ENCODE data around the gene EIF5A2.
"Not testable (repeated sequence)": the region's sequence is repeated elsewhere in the genome, so short reads cannot be mapped to it uniquely, and the experiment has no call there.

The EIF5A2 gene

DNA sequence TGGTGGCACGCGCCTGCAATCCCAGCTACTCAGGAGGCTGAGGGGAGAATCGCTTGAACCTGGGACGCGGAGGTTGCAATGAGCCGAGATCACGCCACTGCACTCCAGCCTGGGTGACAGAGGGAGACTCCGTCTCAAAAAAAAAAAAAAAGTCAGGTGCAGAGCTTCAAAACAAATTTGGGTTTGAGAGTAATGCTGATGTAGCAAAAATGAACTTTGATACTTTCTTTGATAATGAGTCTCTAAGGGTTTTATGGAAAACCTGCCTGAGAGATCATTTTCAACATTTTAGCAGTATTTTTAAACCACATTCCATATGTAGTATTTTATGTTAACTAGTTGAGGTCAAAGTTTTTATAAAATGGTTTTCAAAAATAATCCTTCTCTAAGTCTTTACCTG, 14.5 kb downstream of the EIF5A2 start:
- H4K20me1 ChIP-seq (ENCODE audit: insufficient read depth, low read length), result no peaks in the 10 kb centered on the region
- H3K4me1 ChIP-seq (ENCODE audit: insufficient read depth, low read length, severe bottlenecking), result no peaks in the 10 kb centered on the region
- H3K27me3 ChIP-seq (ENCODE audit: insufficient read depth, low read length), result no peaks in the 10 kb centered on the region
- no peak overlapping the region for H2AFZ ChIP-seq (ENCODE audit: low read length)
- no peak overlapping the region for H3K4me3 ChIP-seq (ENCODE audit: low read depth, low read length, poor library complexity, severe bottlenecking)
- H3K4me2 ChIP-seq (ENCODE audit: low read length), result no peak overlapping the region
- H3K9ac ChIP-seq (ENCODE audit: low read length), result no peak overlapping the region
- no peaks in the 10 kb centered on the region for H3F3A ChIP-seq (ENCODE audit: insufficient read depth, low read length)
- no peaks in the 10 kb centered on the region for H3K79me2 ChIP-seq (ENCODE audit: insufficient read depth, low read length)
- H3K27ac ChIP-seq (ENCODE audit: low read depth, low read length, poor library complexity, severe bottlenecking), result no peak overlapping the region
- H3K9me3 ChIP-seq (ENCODE audit: low read length), result no peaks in the 10 kb centered on the region
- H3K36me3 ChIP-seq (ENCODE audit: insufficient read depth, low read length), result no peaks in the 10 kb centered on the region
- H3K9me2 ChIP-seq (ENCODE audit: low read depth, low read length), result no peaks in the 10 kb centered on the region; the same call in none of the 2 replicates
- TF ChIP-seq EZH2 (IDR thresholded peaks at IDR 0.05; ENCODE audit: borderline replicate concordance, low read length), result no peak
- TF ChIP-seq, protein P1, sequence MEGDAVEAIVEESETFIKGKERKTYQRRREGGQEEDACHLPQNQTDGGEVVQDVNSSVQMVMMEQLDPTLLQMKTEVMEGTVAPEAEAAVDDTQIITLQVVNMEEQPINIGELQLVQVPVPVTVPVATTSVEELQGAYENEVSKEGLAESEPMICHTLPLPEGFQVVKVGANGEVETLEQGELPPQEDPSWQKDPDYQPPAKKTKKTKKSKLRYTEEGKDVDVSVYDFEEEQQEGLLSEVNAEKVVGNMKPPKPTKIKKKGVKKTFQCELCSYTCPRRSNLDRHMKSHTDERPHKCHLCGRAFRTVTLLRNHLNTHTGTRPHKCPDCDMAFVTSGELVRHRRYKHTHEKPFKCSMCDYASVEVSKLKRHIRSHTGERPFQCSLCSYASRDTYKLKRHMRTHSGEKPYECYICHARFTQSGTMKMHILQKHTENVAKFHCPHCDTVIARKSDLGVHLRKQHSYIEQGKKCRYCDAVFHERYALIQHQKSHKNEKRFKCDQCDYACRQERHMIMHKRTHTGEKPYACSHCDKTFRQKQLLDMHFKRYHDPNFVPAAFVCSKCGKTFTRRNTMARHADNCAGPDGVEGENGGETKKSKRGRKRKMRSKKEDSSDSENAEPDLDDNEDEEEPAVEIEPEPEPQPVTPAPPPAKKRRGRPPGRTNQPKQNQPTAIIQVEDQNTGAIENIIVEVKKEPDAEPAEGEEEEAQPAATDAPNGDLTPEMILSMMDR (IDR thresholded peaks at IDR 0.05; ENCODE audit: low read length), result no peak

DNA sequence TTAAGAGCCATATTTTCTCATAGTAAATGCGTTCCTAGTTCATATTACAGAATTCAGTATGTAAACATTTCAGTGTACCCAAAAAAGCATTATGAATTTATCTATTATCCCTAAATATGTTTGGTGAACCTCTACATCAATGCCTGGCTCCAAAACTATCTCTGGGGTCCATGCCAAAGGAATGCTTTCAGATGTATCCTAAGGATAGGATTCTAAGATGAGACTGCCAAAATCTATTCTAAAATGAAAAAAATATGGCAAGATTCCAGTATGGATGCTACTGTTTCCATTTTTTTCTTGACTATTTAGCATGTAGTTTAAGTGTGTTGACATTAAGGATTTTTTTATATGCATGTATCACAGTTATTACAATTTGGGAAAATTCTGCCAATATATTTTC, 18.8 kb downstream of the EIF5A2 start:
- H3K27ac ChIP-seq (ENCODE audit: low read depth, low read length, poor library complexity, severe bottlenecking), result no peak overlapping the region
- no peak overlapping the region for H2AFZ ChIP-seq (ENCODE audit: low read length)
- H3K9ac ChIP-seq (ENCODE audit: low read length), result no peak overlapping the region
- no peak for TF ChIP-seq EZH2 (IDR thresholded peaks at IDR 0.05; ENCODE audit: borderline replicate concordance, low read length)
- no peaks in the 10 kb centered on the region for H4K20me1 ChIP-seq (ENCODE audit: insufficient read depth, low read length)
- no peaks in the 10 kb centered on the region for H3F3A ChIP-seq (ENCODE audit: insufficient read depth, low read length)
- no peaks in the 10 kb centered on the region for H3K27me3 ChIP-seq (ENCODE audit: insufficient read depth, low read length)
- peaks cover 2% of the 10 kb centered on the region for H3K9me2 ChIP-seq (ENCODE audit: low read depth, low read length)
- H3K4me1 ChIP-seq (ENCODE audit: insufficient read depth, low read length, severe bottlenecking), result no peaks in the 10 kb centered on the region
- H3K4me2 ChIP-seq (ENCODE audit: low read length), result no peak overlapping the region
- no peaks in the 10 kb centered on the region for H3K9me3 ChIP-seq (ENCODE audit: low read length)
- H3K79me2 ChIP-seq (ENCODE audit: insufficient read depth, low read length), result no peaks in the 10 kb centered on the region
- H3K36me3 ChIP-seq (ENCODE audit: insufficient read depth, low read length), result no peaks in the 10 kb centered on the region
- no peak overlapping the region for H3K4me3 ChIP-seq (ENCODE audit: low read depth, low read length, poor library complexity, severe bottlenecking)

DNA sequence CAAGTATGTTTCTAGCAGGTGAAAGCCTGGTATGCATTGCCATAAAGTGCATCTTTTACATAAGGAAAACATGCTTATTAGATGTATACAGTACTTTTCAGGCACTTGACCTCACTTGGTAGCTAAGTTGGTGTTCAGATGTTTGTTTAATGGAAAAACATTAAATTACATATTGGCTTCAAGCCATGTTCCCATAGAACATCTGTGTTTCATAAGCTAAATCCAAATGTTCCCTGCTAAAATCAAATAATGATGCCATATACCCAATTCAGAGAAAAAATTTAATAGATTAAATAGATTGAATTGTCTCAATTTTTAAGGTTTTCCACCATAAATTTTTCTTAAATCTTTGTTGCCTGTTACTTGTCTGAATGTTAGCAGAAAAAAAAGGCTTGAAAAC, 19.3 kb downstream of the EIF5A2 start:
- TF ChIP-seq, protein P1 (IDR thresholded peaks at IDR 0.05; ENCODE audit: low read length), result no peak
- TF ChIP-seq EZH2 (IDR thresholded peaks at IDR 0.05; ENCODE audit: borderline replicate concordance, low read length), result no peak
- H4K20me1 ChIP-seq (ENCODE audit: insufficient read depth, low read length), result no peaks in the 10 kb centered on the region
- no peak overlapping the region for H3K4me2 ChIP-seq (ENCODE audit: low read length)
- no peaks in the 10 kb centered on the region for H3K27me3 ChIP-seq (ENCODE audit: insufficient read depth, low read length)
- no peak overlapping the region for H3K27ac ChIP-seq (ENCODE audit: low read depth, low read length, poor library complexity, severe bottlenecking)
- H3K4me1 ChIP-seq (ENCODE audit: insufficient read depth, low read length, severe bottlenecking), result no peaks in the 10 kb centered on the region
- H3K9ac ChIP-seq (ENCODE audit: low read length), result no peak overlapping the region
- no peaks in the 10 kb centered on the region for H3K36me3 ChIP-seq (ENCODE audit: insufficient read depth, low read length)
- H3F3A ChIP-seq (ENCODE audit: insufficient read depth, low read length), result no peaks in the 10 kb centered on the region
- H3K9me3 ChIP-seq (ENCODE audit: low read length), result no peaks in the 10 kb centered on the region
- no peak overlapping the region for H2AFZ ChIP-seq (ENCODE audit: low read length)
- H3K79me2 ChIP-seq (ENCODE audit: insufficient read depth, low read length), result no peaks in the 10 kb centered on the region
- H3K9me2 ChIP-seq (ENCODE audit: low read depth, low read length), result peaks cover 3% of the 10 kb centered on the region
- no peak overlapping the region for H3K4me3 ChIP-seq (ENCODE audit: low read depth, low read length, poor library complexity, severe bottlenecking)

DNA sequence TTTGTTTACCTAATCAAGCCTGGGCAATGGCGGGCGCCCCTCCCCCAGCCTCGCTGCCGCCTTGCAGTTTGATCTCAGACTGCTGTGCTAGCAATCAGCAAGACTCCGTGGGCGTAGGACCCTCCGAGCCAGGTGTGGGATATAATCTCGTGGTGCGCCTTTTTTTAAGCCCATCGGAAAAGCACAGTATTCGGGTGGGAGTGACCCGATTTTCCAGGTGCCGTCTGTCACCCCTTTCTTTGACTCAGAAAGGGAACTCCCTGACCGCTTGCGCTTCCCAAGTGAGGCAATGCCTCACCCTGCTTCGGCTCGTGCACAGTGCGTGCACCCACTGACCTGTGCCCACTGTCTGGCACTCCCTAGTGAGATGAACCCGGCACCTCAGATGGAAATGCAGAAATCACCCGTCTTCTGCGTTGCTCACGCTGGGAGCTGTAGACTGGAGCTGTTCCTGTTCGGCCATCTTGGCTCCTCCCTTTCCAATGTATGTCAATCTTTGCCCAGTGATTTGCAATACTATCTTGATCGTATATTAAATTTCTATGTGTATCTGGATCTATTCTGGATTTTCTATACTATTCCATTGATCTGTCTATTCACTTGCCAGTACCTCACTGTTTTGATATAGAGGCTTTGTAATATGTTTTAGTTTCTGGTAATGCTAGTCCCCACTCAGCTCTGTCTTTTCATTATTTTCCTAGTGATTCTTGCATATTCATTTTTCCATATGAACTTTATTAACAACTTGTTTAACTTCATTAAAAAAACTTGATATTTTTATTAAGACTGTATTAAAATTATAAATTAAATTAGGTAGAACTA, 24.1 kb downstream of the EIF5A2 start:
- H3K79me2 ChIP-seq (ENCODE audit: insufficient read depth, low read length); H3K4me1 ChIP-seq (ENCODE audit: insufficient read depth, low read length, severe bottlenecking); H3F3A ChIP-seq (ENCODE audit: insufficient read depth, low read length); H3K9me3 ChIP-seq (ENCODE audit: low read length); H3K27ac ChIP-seq (ENCODE audit: low read depth, low read length, poor library complexity, severe bottlenecking); H2AFZ ChIP-seq (ENCODE audit: low read length); H4K20me1 ChIP-seq (ENCODE audit: insufficient read depth, low read length); H3K9ac ChIP-seq (ENCODE audit: low read length); H3K4me3 ChIP-seq (ENCODE audit: low read depth, low read length, poor library complexity, severe bottlenecking); H3K36me3 ChIP-seq (ENCODE audit: insufficient read depth, low read length); H3K9me2 ChIP-seq (ENCODE audit: low read depth, low read length); H3K27me3 ChIP-seq (ENCODE audit: insufficient read depth, low read length); H3K4me2 ChIP-seq (ENCODE audit: low read length): not testable (repeated sequence)

DNA sequence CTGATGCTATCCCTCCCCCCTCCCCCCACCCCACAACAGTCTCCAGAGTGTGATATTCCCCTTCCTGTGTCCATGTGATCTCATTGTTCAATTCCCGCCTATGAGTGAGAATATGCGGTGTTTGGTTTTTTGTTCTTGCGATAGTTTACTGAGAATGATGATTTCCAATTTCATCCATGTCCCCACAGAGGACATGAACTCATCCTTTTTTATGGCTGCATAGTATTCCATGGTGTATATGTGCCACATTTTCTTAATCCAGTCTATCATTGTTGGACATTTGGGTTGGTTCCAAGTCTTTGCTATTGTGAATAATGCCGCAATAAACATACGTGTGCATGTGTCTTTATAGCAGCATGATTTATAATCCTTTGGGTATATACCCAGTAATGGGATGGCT, 29.7 kb downstream of the EIF5A2 start:
- H3K9me2 ChIP-seq (ENCODE audit: low read depth, low read length); H3K79me2 ChIP-seq (ENCODE audit: insufficient read depth, low read length); H3F3A ChIP-seq (ENCODE audit: insufficient read depth, low read length); H3K27me3 ChIP-seq (ENCODE audit: insufficient read depth, low read length); H3K36me3 ChIP-seq (ENCODE audit: insufficient read depth, low read length); H3K9ac ChIP-seq (ENCODE audit: low read length); H3K9me3 ChIP-seq (ENCODE audit: low read length); H3K4me1 ChIP-seq (ENCODE audit: insufficient read depth, low read length, severe bottlenecking); H3K4me2 ChIP-seq (ENCODE audit: low read length); H4K20me1 ChIP-seq (ENCODE audit: insufficient read depth, low read length); H2AFZ ChIP-seq (ENCODE audit: low read length); H3K27ac ChIP-seq (ENCODE audit: low read depth, low read length, poor library complexity, severe bottlenecking); H3K4me3 ChIP-seq (ENCODE audit: low read depth, low read length, poor library complexity, severe bottlenecking): not testable (repeated sequence)

DNA sequence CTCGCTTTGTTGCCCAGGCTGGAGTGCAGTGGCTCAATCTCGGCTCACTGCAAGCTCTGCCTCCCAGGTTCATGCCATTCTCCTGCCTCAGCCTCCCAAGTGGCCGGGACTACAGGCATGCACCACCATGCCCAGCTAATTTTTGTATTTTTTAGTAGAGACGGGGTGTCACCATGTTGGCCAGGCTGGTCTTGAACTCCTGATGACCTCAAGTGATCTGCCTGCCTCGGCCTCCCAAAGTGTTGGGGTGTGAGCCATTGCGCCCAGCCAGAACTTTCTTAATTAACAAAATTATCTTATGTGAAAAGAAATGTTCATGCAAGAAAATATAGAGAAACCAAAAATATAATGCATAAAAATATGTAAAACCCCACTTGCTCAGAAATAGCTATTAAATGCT, 31.1 kb downstream of the EIF5A2 start:
- H3K9me3 ChIP-seq (ENCODE audit: low read length); H3K27me3 ChIP-seq (ENCODE audit: insufficient read depth, low read length); H3K79me2 ChIP-seq (ENCODE audit: insufficient read depth, low read length); H3K4me1 ChIP-seq (ENCODE audit: insufficient read depth, low read length, severe bottlenecking); H4K20me1 ChIP-seq (ENCODE audit: insufficient read depth, low read length); H2AFZ ChIP-seq (ENCODE audit: low read length); H3K36me3 ChIP-seq (ENCODE audit: insufficient read depth, low read length); H3K9ac ChIP-seq (ENCODE audit: low read length); H3K4me2 ChIP-seq (ENCODE audit: low read length); H3K9me2 ChIP-seq (ENCODE audit: low read depth, low read length); H3K4me3 ChIP-seq (ENCODE audit: low read depth, low read length, poor library complexity, severe bottlenecking); H3K27ac ChIP-seq (ENCODE audit: low read depth, low read length, poor library complexity, severe bottlenecking); H3F3A ChIP-seq (ENCODE audit: insufficient read depth, low read length): not testable (repeated sequence)

All from OCI-LY1 (cell line).